Mesothelial cell of epicardium (in vitro differentiated cells): ENCODE results near the gene POLR1B. TPM values are rescaled to one million over a fixed set of nuclear protein-coding genes. Genes with fewer than 3 reads are reported as not detected.

Experiments used
- DNase-seq, 2 experiments: peaks; one replicate each; pipeline ENCODE4 v3.0.0; 2021; ENCODE audit warnings: low spot score in 2 of 2; ENCODE audit not compliant: unreplicated experiment in 2 of 2
- H3K27ac Mint-ChIP-seq: 2 replicates; pipeline ENCODE4 v1.8.0; 2021; ENCODE audit warnings: mixed read lengths
- H3K27me3 Mint-ChIP-seq: 2 replicates; pipeline ENCODE4 v1.8.0; 2021; ENCODE audit warnings: low read depth, mixed read lengths
- H3K36me3 Mint-ChIP-seq: 2 replicates; pipeline ENCODE4 v1.8.0; 2021; ENCODE audit warnings: mixed read lengths
- H3K4me1 Mint-ChIP-seq: 2 replicates; pipeline ENCODE4 v1.8.0; 2021; ENCODE audit warnings: mixed read lengths
- H3K4me3 Mint-ChIP-seq: 2 replicates; pipeline ENCODE4 v1.8.0; 2021; ENCODE audit warnings: mild to moderate bottlenecking, moderate library complexity, mixed read lengths
- H3K9me3 Mint-ChIP-seq: 2 replicates; pipeline ENCODE4 v1.8.0; 2021; ENCODE audit warnings: mixed read lengths
- CTCF ChIP-seq: fragments of 200-600 bp; sonication (generic); IDR thresholded peaks from one replicate; pipeline ENCODE4 v1.5.0; 2021; ENCODE audit warnings: antibody characterized with exemption; ENCODE audit not compliant: unreplicated experiment
- total RNA-seq: library from RNA; stranded (reverse); gene quantifications from 3 replicates; pipeline ENCODE4 v1.2.1, GENCODE V29; 2021

The POLR1B gene
- total RNA-seq, 1 donor from 2014 or later: 28.3 TPM

- peaks cover 11% of the 10 kb centered on the region for H3K4me1 Mint-ChIP-seq
- TF ChIP-seq CTCF: no peak
- peak overlapping the region; percentile 19 for H3K4me3 Mint-ChIP-seq
Measured at GRCh38 chr2:112600634-112601033, 58.4 kb downstream of the POLR1B start.

GRCh38 chr2:112601754-112602153 is 59.5 kb downstream of the POLR1B start:
- Mint-ChIP-seq H3K27me3 (no peaks in the 10 kb centered on the region), H3K4me1 (peaks cover 11% of the 10 kb centered on the region), H3K36me3 (no peaks in the 10 kb centered on the region), H3K27ac (no peak overlapping the region), H3K4me3 (no peak overlapping the region), H3K9me3 (no peaks in the 10 kb centered on the region)
- DNase-seq: no peak
- TF ChIP-seq CTCF: no peak

More at GRCh38 chr2:112600634-112601033, 58.4 kb downstream of the POLR1B start:
- no peak for DNase-seq
- Mint-ChIP-seq H3K27ac (peak overlapping the region; percentile 66), H3K27me3 (no peaks in the 10 kb centered on the region), H3K36me3 (no peaks in the 10 kb centered on the region), H3K9me3 (no peaks in the 10 kb centered on the region)

- no peak for TF ChIP-seq CTCF
- no peak overlapping the region for H3K4me3 Mint-ChIP-seq
- H3K4me1 Mint-ChIP-seq: peaks cover 11% of the 10 kb centered on the region
- H3K27me3 Mint-ChIP-seq: no peaks in the 10 kb centered on the region
- no peak overlapping the region for H3K27ac Mint-ChIP-seq
- no peak for DNase-seq
- H3K9me3 Mint-ChIP-seq: no peaks in the 10 kb centered on the region
- H3K36me3 Mint-ChIP-seq: no peaks in the 10 kb centered on the region
Measured at GRCh38 chr2:112602917-112603316, 60.7 kb downstream of the POLR1B start.

- H3K27me3 Mint-ChIP-seq: no peaks in the 10 kb centered on the region
- DNase-seq: no peak
- TF ChIP-seq CTCF: no peak
Measured at GRCh38 chr2:112603731-112604130, 61.5 kb downstream of the POLR1B start.

GRCh38 chr2:112604952-112605351 is 62.7 kb downstream of the POLR1B start:
- Mint-ChIP-seq H3K4me1 (peaks cover 10% of the 10 kb centered on the region), H3K9me3 (peaks cover 6% of the 10 kb centered on the region), H3K27me3 (peaks cover under 1% of the 10 kb centered on the region), H3K27ac (no peak overlapping the region), H3K36me3 (no peaks in the 10 kb centered on the region), H3K4me3 (no peak overlapping the region)
- no peak for TF ChIP-seq CTCF
- DNase-seq: no peak

More at GRCh38 chr2:112603731-112604130, 61.5 kb downstream of the POLR1B start:
- H3K4me3 Mint-ChIP-seq: no peak overlapping the region
- H3K4me1 Mint-ChIP-seq: peaks cover 11% of the 10 kb centered on the region
- H3K9me3 Mint-ChIP-seq: no peaks in the 10 kb centered on the region
- H3K36me3 Mint-ChIP-seq: no peaks in the 10 kb centered on the region
- H3K27ac Mint-ChIP-seq: no peak overlapping the region

GRCh38 chr2:112605926-112606325 is 63.7 kb downstream of the POLR1B start:
- H3K4me3 Mint-ChIP-seq: no peak overlapping the region

More at GRCh38 chr2:112605926-112606325, 63.7 kb downstream of the POLR1B start:
- peaks cover 2% of the 10 kb centered on the region for H3K4me1 Mint-ChIP-seq
- peaks cover 11% of the 10 kb centered on the region for H3K9me3 Mint-ChIP-seq
- no peak for TF ChIP-seq CTCF
- H3K27me3 Mint-ChIP-seq: peaks cover 10% of the 10 kb centered on the region
- no peaks in the 10 kb centered on the region for H3K36me3 Mint-ChIP-seq
- H3K27ac Mint-ChIP-seq: no peak overlapping the region
- no peak for DNase-seq
